Lung (tissue), 12 donors: ENCODE data around the gene OSGIN1. TPM values are rescaled to one million over a fixed set of nuclear protein-coding genes. Genes with fewer than 3 reads are reported as not detected.
A peak's percentile ranks its signal among the peaks of the same experiment; 100 is the strongest.

Source experiments
- ATAC-seq: fragments of 200-7000 bp; cut with Tn5 transposase; one replicate; pipeline ENCODE4 v1.9.1; 2020; ENCODE audit warnings: moderate number of reproducible peaks; ENCODE audit not compliant: insufficient read depth, low FRiP score
- DNase-seq, 3 donors: peaks; one replicate each; pipeline ENCODE4 v3.0.0-alpha.2; 2013 to 2017
- H3K27ac ChIP-seq, 2 donors: one replicate each; pipeline ENCODE4 v1.5.1; 2013; ENCODE audit warnings: mild to moderate bottlenecking in 2 of 2, moderate library complexity in 2 of 2, control low read depth in 1 of 2, inconsistent platforms in 1 of 2, low read depth in 1 of 2, low read length in 1 of 2
- H3K27me3 ChIP-seq, 3 donors: one replicate each; pipeline ENCODE4 v1.5.1; 2013; ENCODE audit warnings: low read length in 2 of 3; ENCODE audit not compliant: control insufficient read depth in 3 of 3, insufficient read depth in 3 of 3
- H3K36me3 ChIP-seq, 4 donors: one replicate each; pipeline ENCODE4 v1.5.1; 2013; ENCODE audit warnings: low read length in 4 of 4, mild to moderate bottlenecking in 1 of 4, moderate library complexity in 1 of 4; ENCODE audit not compliant: control insufficient read depth in 4 of 4, insufficient read depth in 4 of 4
- H3K4me1 ChIP-seq, 5 donors: one replicate each; pipeline ENCODE4 v1.5.1; 2013; ENCODE audit warnings: low read length in 5 of 5, mild to moderate bottlenecking in 2 of 5, moderate library complexity in 1 of 5; ENCODE audit not compliant: control insufficient read depth in 5 of 5, insufficient read depth in 5 of 5
- H3K4me3 ChIP-seq: one replicate; pipeline ENCODE4 v1.5.1; 2013; ENCODE audit warnings: mild to moderate bottlenecking, control low read depth, moderate library complexity
- H3K9ac ChIP-seq, 2 donors: one replicate each; pipeline ENCODE4 v1.5.1; 2013; ENCODE audit warnings: low read length in 2 of 2, control low read depth in 1 of 2; ENCODE audit not compliant: insufficient read depth in 1 of 2
- H3K9me3 ChIP-seq, 4 donors: one replicate each; pipeline ENCODE4 v1.5.1; 2013; ENCODE audit warnings: low read length in 3 of 4, mild to moderate bottlenecking in 1 of 4, moderate library complexity in 1 of 4; ENCODE audit not compliant: control insufficient read depth in 4 of 4, insufficient read depth in 3 of 4
- CTCF ChIP-seq: IDR thresholded peaks from 2 replicates; pipeline ENCODE4 v1.5.1; 2012; ENCODE audit warnings: mild to moderate bottlenecking; ENCODE audit errors: control extremely low read depth, extremely low read depth
- WGBS, 2 donors: extraction: QIAGEN DNeasy Blood & Tissue Kit; methylation state at CpG; one replicate each; pipeline ENCODE4 v1.1.7; 2013; 5-methylcytosine and 5-hydroxymethylcytosine counted together
- polyA plus RNA-seq, 2 donors: library from polyadenylated mRNA; stranded (reverse); fragments of 200-250 nt; gene quantifications; one replicate each; pipeline ENCODE4 v1.2.1, GENCODE V29; 2013
- total RNA-seq, 2 donors: library from RNA; depleted of rRNA in 1 of 2; stranded (reverse); fragments of >200 nt in 1 of 2; gene quantifications; one replicate each; pipeline ENCODE4 v1.2.1, GENCODE V29; 2014 to 2021
- donor health status: control.
- donor health status: control.
- donor health status: Bipolar disorder and iron deficiency.
- donor health status: healthy.
- donor health status: DM: yes; HTN: yes; CAD: no.

The OSGIN1 gene
- total and polyA plus RNA-seq, 4 donors = 1.5 to 17.9 (median 13.8) TPM

- Histone ChIP-seq H3K4me1 (peaks cover 0 to 7% (median 0%) of the 10 kb centered on the region in 5 donors), H3K36me3 (no peaks in the 10 kb centered on the region), H3K4me3 (no peak overlapping the region), H3K9ac (no peak overlapping the region), H3K9me3 (no peaks in the 10 kb centered on the region), H3K27ac (peak overlapping the region in 1 of 2 donors; percentile 2), H3K27me3 (no peaks in the 10 kb centered on the region)
- no peak for ATAC-seq
- WGBS, 2 donors = 91 to 96% methylated on average over 10 of the region's 10 CpGs
- DNase-seq = no peak
- TF ChIP-seq CTCF = no peak
Measured at GRCh38 chr16:83943516-83944050, 9.5 kb upstream of the OSGIN1 start.

GRCh38 chr16:83945587-83945986, 7.5 kb upstream of the OSGIN1 start:
- TF ChIP-seq CTCF = no peak
- no peaks in the 10 kb centered on the region for H3K27me3 ChIP-seq
- ATAC-seq = no peak
- H3K36me3 ChIP-seq = no peaks in the 10 kb centered on the region
- no peak overlapping the region for H3K4me3 ChIP-seq
- no peak overlapping the region for H3K27ac ChIP-seq
- H3K9me3 ChIP-seq = no peaks in the 10 kb centered on the region
- H3K4me1 ChIP-seq = no peaks in the 10 kb centered on the region
- 92 to 98% methylated on average over 10 of the region's 10 CpGs for WGBS, 2 donors
- no peak overlapping the region for H3K9ac ChIP-seq
- no peak for DNase-seq

GRCh38 chr16:83946154-83946780, 6.8 kb upstream of the OSGIN1 start:
- no peak for ATAC-seq
- Histone ChIP-seq H3K9ac (no peak overlapping the region), H3K27ac (no peak overlapping the region), H3K27me3 (no peaks in the 10 kb centered on the region), H3K4me3 (no peak overlapping the region), H3K9me3 (no peaks in the 10 kb centered on the region), H3K4me1 (no peaks in the 10 kb centered on the region), H3K36me3 (no peaks in the 10 kb centered on the region)
- WGBS, 2 donors = 87 to 89% methylated on average over 24 of the region's 24 CpGs
- TF ChIP-seq CTCF = no peak
- DNase-seq = no peak
